ENCODE results near the gene DNAJC4. TPM values are rescaled to one million over a fixed set of nuclear protein-coding genes. Genes with fewer than 3 reads are reported as not detected.

The DNAJC4 gene
- total RNA-seq, 2 experiments from 2014 or later, result 39.5 to 40.5 TPM

DNA sequence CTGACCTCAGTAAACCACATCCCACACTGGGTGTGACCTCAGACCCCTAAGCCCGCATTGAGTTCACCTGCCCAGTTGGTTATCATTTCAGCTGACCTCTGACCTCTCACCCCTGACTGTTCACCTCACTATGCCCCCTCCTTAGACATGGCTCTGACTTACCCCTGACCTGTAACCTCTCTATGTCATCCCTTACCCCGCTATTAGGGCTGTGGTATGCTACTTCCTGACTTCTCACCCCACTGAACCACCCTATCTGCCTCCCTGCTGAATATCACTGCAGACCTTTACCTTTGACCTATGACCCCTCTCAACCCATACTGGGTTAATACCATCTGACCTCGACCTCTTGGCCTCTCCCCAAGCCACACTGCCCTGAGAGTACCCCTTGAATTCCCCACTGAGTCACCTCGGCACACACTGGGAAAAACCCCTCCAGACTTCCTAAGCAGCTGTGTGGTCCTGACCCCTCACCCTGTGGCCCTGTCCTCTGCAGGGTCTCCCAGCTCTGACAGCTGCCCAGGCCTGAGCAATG is 29.3 kb downstream of the DNAJC4 start:
- Mint-ChIP-seq H3K27ac (no peak overlapping the region), H3K4me1 (peaks cover 8% of the 10 kb centered on the region), H3K27me3 (no peaks in the 10 kb centered on the region), H3K9me3 (no peaks in the 10 kb centered on the region), H3K4me3 (no peak overlapping the region), H3K36me3 (ENCODE audit: low read depth) (peaks cover 12% of the 10 kb centered on the region)
- POLR2A ChIA-PET, result no interaction called here
- DNase-seq, result no peak
- CTCF ChIA-PET, result interaction anchor here (1.0 to 1.5 kb wide), 2 partner anchors 12 to 52 kb away, joined by 3 to 4 read pairs; no protein-coding TSS in a partner anchor

DNA sequence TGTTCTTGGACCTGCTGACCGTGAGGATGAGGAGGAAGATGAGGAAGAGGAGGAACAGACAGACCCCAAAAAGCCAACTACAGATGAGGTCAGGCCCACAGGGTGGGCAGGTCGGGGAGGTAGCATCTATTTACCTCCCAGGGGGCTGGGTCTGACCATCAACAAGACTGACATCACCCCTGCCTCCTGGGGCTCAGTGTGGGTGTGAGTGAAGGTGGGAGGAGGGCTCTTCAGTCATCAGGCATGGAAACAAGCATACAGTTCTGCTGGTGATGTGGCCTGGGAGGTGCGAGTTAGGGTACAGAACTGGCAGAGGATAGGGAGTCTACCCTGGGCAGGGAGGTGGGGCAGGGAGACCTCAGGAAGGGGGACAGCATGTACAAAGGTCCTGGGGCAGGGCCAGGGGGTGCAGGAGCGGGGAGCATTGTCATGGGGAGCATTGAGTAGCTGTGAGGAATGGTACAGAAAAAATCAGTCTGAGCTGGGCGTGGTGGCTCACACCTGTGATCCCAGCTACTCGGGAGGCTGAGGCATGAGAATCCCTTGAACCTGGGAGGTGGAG is 29.9 kb downstream of the DNAJC4 start:
- POLR2A ChIA-PET, result no interaction called here
- Mint-ChIP-seq H3K36me3 (ENCODE audit: low read depth) (peaks cover 12% of the 10 kb centered on the region), H3K4me1 (peaks cover 8% of the 10 kb centered on the region), H3K9me3 (no peaks in the 10 kb centered on the region), H3K27me3 (no peaks in the 10 kb centered on the region), H3K27ac (peak overlapping the region; percentile 62), H3K4me3 (no peak overlapping the region)
- CTCF ChIA-PET, result interaction anchor here (1.5 to 12.3 kb wide), 3 partner anchors 9 to 13 kb away, joined by 3 to 162 read pairs (median 5); partner anchors contain the start of genes PLCB3 and PPP1R14B
- DNase-seq, result no peak

DNA sequence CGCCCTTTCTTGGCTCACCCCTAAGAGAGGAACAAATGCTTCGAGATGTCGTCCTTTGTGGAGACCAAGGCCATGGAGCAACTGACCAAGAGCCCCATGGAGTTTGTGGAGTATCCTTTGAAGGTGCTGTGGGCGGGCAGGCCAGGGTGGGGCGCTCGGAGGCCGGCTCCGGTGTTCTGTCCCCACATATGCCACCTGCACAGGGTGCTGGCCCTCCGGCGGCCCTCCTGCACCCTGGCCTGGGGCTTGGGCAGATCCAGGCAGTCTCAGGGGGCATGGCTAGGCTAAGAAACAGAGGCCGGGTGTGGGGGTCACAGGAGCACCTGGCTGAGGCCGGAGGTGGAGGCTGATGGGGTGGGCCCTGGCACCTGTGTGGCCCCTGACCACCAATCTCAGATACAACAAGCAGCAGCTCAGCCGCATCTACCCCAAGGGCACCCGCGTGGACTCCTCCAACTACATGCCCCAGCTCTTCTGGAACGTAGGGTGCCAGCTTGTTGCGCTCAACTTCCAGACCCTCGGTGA is 31.3 kb downstream of the DNAJC4 start:
- no peak overlapping the region for H3K4me3 Mint-ChIP-seq
- ChIA-PET CTCF (interaction anchor here (1.7 to 12.3 kb wide), 2 partner anchors 8 to 14 kb away, joined by 5 to 162 read pairs; partner anchors contain the start of genes PLCB3 and PPP1R14B), POLR2A (interaction anchor here (0.6 kb wide), 1 partner anchor 503 kb away, joined by 3 read pairs; no protein-coding TSS in a partner anchor)
- H3K36me3 Mint-ChIP-seq (ENCODE audit: low read depth), result peaks cover 12% of the 10 kb centered on the region
- H3K27ac Mint-ChIP-seq, result no peak overlapping the region
- peaks cover 8% of the 10 kb centered on the region for H3K4me1 Mint-ChIP-seq
- H3K27me3 Mint-ChIP-seq, result no peaks in the 10 kb centered on the region
- no peak for DNase-seq
- no peaks in the 10 kb centered on the region for H3K9me3 Mint-ChIP-seq

- Mint-ChIP-seq H3K27ac (peak overlapping the region; percentile 28), H3K4me3 (no peak overlapping the region), H3K36me3 (ENCODE audit: low read depth) (peaks cover 12% of the 10 kb centered on the region), H3K9me3 (no peaks in the 10 kb centered on the region), H3K27me3 (no peaks in the 10 kb centered on the region), H3K4me1 (peaks cover 9% of the 10 kb centered on the region)
- no peak for DNase-seq
- CTCF ChIA-PET, result interaction anchor here (1.1 to 12.3 kb wide), 2 partner anchors 15 kb away, joined by 3 to 162 read pairs; partner anchors contain the start of genes PLCB3 and PPP1R14B
- POLR2A ChIA-PET, result interaction anchor here (0.6 kb wide), 1 partner anchor 16 kb away, joined by 3 read pairs; no protein-coding TSS in a partner anchor
Observed at GRCh38 chr11:64262271-64263002, 32.1 kb downstream of the DNAJC4 start.

DNA sequence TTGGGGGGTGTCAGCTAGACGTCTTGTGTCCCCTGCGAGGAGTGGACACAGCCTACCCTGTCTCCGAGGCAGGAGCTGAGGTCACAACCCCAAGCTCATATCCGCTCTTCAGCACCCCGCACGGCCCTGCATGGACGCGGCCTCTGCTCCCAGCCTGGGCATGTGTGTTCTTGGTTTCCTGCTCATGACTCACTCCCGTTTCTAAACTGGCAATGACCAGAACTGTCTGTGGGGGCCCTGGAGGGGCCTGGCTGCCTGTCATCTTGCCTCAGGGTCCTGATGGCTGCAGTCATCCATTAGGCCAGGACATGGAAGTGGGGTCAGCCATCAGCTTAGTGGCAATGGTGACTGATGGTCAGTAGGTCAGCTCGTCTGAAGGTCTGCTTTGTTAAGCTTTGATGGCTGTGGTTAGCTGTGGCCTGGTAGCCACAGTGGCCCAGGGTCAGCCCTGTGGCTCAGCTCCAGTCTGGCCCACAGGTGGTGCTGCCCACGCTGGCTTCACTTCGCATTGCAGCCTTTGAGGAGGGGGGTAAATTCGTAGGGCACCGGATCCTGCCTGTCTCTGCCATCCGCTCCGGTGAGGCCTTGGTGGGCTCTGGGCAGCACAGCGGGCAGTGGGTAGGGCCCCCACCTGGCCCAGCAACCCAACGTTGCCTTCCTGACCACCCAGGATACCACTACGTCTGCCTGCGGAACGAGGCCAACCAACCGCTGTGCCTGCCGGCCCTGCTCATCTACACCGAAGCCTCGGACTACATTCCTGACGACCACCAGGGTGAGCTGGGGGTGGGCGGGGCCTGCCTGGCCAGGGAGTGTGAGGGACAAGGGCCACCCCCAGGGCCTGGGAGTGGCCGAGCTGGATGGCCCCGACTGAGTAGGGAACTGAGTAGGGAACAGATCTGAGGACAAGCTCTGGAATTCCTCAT is 32.9 kb downstream of the DNAJC4 start:
- H3K4me3 Mint-ChIP-seq, result no peak overlapping the region
- CTCF ChIA-PET, result interaction anchor here (0.6 to 12.3 kb wide), 7 partner anchors 9 to 54 kb away, joined by 3 to 162 read pairs (median 3); partner anchors contain the start of genes PLCB3, PPP1R14B and TRMT112
- H3K4me1 Mint-ChIP-seq, result peaks cover 17% of the 10 kb centered on the region
- H3K27ac Mint-ChIP-seq, result no peak overlapping the region
- POLR2A ChIA-PET, result interaction anchor here (0.6 kb wide), 1 partner anchor 17 kb away, joined by 3 read pairs; no protein-coding TSS in a partner anchor
- no peaks in the 10 kb centered on the region for H3K27me3 Mint-ChIP-seq
- H3K9me3 Mint-ChIP-seq, result no peaks in the 10 kb centered on the region
- no peak for DNase-seq
- peaks cover 12% of the 10 kb centered on the region for H3K36me3 Mint-ChIP-seq (ENCODE audit: low read depth)

DNA sequence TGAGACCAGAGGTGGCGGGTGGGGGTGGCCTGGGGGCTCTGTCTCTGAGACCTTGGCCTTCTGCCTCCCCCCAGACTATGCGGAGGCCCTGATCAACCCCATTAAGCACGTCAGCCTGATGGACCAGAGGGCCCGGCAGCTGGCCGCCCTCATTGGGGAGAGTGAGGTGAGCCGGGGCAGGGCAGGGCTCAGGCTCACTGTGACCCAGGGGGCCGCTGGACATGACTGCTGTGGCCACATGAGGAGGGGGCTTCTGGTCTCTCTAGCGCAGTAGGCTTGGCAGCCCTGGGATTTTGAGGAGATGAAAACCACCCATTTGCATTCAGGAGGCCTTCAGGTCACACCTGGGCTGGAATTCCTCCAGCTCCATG is 33.6 kb downstream of the DNAJC4 start:
- Mint-ChIP-seq H3K4me3 (no peak overlapping the region), H3K27ac (peak overlapping the region; percentile 50), H3K27me3 (no peaks in the 10 kb centered on the region), H3K9me3 (no peaks in the 10 kb centered on the region), H3K36me3 (ENCODE audit: low read depth) (peaks cover 12% of the 10 kb centered on the region), H3K4me1 (peaks cover 24% of the 10 kb centered on the region)
- ChIA-PET CTCF (interaction anchor here (0.6 to 12.3 kb wide), 6 partner anchors 9 to 53 kb away, joined by 3 to 162 read pairs (median 4); partner anchors contain the start of genes PLCB3, PPP1R14B and TRMT112), POLR2A (no interaction called here)
- no peak for DNase-seq

DNA sequence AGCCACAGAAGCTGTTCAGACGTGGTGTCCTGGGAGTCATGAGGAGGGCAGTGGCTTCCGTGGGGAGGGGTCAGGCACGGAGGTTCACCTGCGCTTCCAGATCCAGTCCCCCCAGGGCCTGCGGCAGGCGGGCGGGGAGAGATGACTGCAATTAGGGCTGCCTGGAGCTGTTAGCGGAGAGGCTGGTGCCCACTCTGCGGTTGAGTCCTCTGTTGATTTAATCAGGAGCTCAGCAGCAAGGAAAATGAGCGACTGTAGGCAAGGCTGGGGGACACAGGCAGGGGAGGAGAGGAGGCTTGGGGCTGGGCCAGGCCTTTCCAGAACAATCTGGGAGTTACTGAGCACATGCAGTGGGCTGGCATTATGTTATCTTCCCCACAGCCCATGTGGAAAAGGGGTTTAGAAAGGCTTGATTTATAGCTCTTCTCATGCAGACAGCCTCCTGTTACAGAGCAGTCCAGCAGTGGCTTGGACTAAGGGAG is 34.1 kb downstream of the DNAJC4 start:
- ChIA-PET CTCF (interaction anchor here (1.0 to 12.3 kb wide), 5 partner anchors 10 to 53 kb away, joined by 3 to 162 read pairs (median 3); partner anchors contain the start of genes PLCB3, PPP1R14B and TRMT112), POLR2A (no interaction called here)
- peak overlapping the region; percentile 50 for H3K27ac Mint-ChIP-seq
- H3K4me3 Mint-ChIP-seq, result no peak overlapping the region
- H3K27me3 Mint-ChIP-seq, result no peaks in the 10 kb centered on the region
- no peak for DNase-seq
- peaks cover 9% of the 10 kb centered on the region for H3K36me3 Mint-ChIP-seq (ENCODE audit: low read depth)
- no peaks in the 10 kb centered on the region for H3K9me3 Mint-ChIP-seq
- peaks cover 23% of the 10 kb centered on the region for H3K4me1 Mint-ChIP-seq

GRCh38 chr11:64265176-64266160 is 35.1 kb downstream of the DNAJC4 start:
- POLR2A ChIA-PET, result no interaction called here
- H3K4me3 Mint-ChIP-seq, result no peak overlapping the region

DNA sequence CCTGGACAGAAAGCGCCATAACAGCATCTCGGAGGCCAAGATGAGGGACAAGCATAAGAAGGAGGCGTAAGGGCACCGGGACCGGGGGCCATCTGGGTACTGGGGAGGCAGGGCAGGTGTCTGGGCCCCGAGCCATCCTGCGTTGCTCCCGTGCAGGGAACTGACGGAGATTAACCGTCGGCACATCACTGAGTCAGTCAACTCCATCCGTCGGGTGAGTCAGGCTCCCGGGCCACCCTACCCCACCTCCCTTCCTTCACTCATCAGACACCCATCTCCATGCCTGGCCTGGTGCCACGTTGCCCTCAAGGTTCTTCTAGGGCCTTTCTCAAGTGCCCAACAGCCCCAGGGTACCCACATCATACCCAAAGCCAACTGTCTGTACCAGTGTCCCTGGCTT is 36.0 kb downstream of the DNAJC4 start:
- peaks cover 1% of the 10 kb centered on the region for H3K36me3 Mint-ChIP-seq (ENCODE audit: low read depth)
- H3K27me3 Mint-ChIP-seq, result no peaks in the 10 kb centered on the region
- ChIA-PET POLR2A (no interaction called here), CTCF (interaction anchor here (3.2 to 12.3 kb wide), 2 partner anchors 12 to 19 kb away, joined by 12 to 162 read pairs; partner anchors contain the start of genes PLCB3 and PPP1R14B)
- DNase-seq, result no peak
- peaks cover 18% of the 10 kb centered on the region for H3K4me1 Mint-ChIP-seq
- no peak overlapping the region for H3K4me3 Mint-ChIP-seq
- peak overlapping the region; percentile 36 for H3K27ac Mint-ChIP-seq
- no peaks in the 10 kb centered on the region for H3K9me3 Mint-ChIP-seq

More at GRCh38 chr11:64265176-64266160, 35.1 kb downstream of the DNAJC4 start:
- Mint-ChIP-seq H3K27me3 (no peaks in the 10 kb centered on the region), H3K4me1 (peaks cover 18% of the 10 kb centered on the region), H3K36me3 (ENCODE audit: low read depth) (peaks cover 1% of the 10 kb centered on the region), H3K27ac (no peak overlapping the region), H3K9me3 (no peaks in the 10 kb centered on the region)
- CTCF ChIA-PET, result interaction anchor here (1.5 to 12.3 kb wide), 4 partner anchors 11 to 38 kb away, joined by 3 to 162 read pairs (median 8); partner anchors contain the start of genes PLCB3 and PPP1R14B
- no peak for DNase-seq

DNA sequence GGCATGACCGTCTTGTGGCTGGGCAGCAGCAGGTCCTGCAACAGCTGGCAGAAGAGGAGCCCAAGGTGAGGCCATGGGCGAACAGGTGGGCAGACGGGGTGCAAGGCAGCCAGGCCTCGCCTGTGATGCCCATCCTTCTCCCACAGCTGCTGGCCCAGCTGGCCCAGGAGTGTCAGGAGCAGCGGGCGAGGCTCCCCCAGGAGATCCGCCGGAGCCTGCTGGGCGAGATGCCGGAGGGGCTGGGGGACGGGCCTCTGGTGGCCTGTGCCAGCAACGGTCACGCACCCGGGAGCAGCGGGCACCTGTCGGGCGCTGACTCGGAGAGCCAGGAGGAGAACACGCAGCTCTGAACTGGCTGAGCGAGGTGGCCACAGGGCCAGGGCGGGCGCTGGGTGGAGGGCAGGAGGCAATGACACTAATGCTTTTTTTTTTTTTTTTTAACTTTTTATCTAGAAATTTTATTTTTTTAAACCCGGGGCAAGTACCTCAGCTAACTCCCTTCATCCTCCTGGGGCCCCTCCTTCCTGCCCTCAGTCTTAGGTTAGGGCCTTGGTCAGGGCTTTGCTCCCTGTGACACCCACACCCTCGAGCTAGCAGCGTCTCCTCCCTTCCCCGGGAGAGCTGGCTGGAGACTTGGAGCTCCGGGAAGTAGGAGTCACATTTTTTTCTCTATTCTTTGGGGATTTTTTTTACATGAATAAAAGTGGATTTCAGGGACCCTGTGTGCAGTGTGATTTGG is 37.0 kb downstream of the DNAJC4 start:
- H3K4me3 Mint-ChIP-seq, result no peak overlapping the region
- DNase-seq, result no peak
- ChIA-PET POLR2A (no interaction called here), CTCF (interaction anchor here (0.8 to 12.3 kb wide), 4 partner anchors 11 to 36 kb away, joined by 3 to 162 read pairs (median 12); partner anchors contain the start of genes PLCB3 and PPP1R14B)
- H3K36me3 Mint-ChIP-seq (ENCODE audit: low read depth), result peaks cover 1% of the 10 kb centered on the region
- H3K27me3 Mint-ChIP-seq, result no peaks in the 10 kb centered on the region
- peak overlapping the region; percentile 92 for H3K27ac Mint-ChIP-seq
- peaks cover 25% of the 10 kb centered on the region for H3K4me1 Mint-ChIP-seq
- H3K9me3 Mint-ChIP-seq, result no peaks in the 10 kb centered on the region
